Activated CD8-positive, alpha-beta memory T cell treated with anti-CD3 and anti-CD28 coated beads for 24 hours (primary cell): ENCODE results near the gene DECR2.

ENCODE experiments used
- DNase-seq: peaks from one replicate; pipeline ENCODE4 v3.0.0-alpha.2; 2020

The DECR2 gene

GRCh38 chr16:450785-451512, 49.3 kb downstream of the DECR2 start:
- no peak for DNase-seq

GRCh38 chr16:454397-454940, 52.8 kb downstream of the DECR2 start:
- no peak for DNase-seq

GRCh38 chr16:455453-455852, 53.8 kb downstream of the DECR2 start:
- no peak for DNase-seq

- DNase-seq, result no peak
Measured at GRCh38 chr16:456891-457483, 55.3 kb downstream of the DECR2 start.

GRCh38 chr16:457732-458400, 56.2 kb downstream of the DECR2 start:
- no peak for DNase-seq

GRCh38 chr16:459761-460160, 58.1 kb downstream of the DECR2 start:
- DNase-seq, result no peak

- no peak for DNase-seq
Measured at GRCh38 chr16:460787-461186, 59.1 kb downstream of the DECR2 start.
